CD14-positive monocyte (primary cell): ENCODE data around the gene NLRC4. TPM values are rescaled to one million over a fixed set of nuclear protein-coding genes. Genes with fewer than 3 reads are reported as not detected.

Experiments used
- DNase-seq, 3 donors: peaks; one replicate each; pipeline ENCODE4 v3.0.0-alpha.2; 2011 to 2022
- H2AFZ ChIP-seq: 2 replicates; pipeline ENCODE4 v1.6.0; 2012; ENCODE audit warnings: mild to moderate bottlenecking, low read depth, low read length, inconsistent platforms; ENCODE audit not compliant: insufficient read depth, poor library complexity, severe bottlenecking
- H3K27ac ChIP-seq, 2 donors: 1 replicate in 1 of 2; 2 replicates in 1 of 2; pipeline ENCODE4 v1.5.1; 2012 to 2013; ENCODE audit warnings: low read length in 2 of 2, control low read depth in 1 of 2, inconsistent platforms in 1 of 2, low read depth in 1 of 2, mild to moderate bottlenecking in 1 of 2
- H3K27me3 ChIP-seq, 2 donors: one replicate each; pipeline versions ENCODE4 v1.6.0 to v1.6.1; 2011 to 2013; ENCODE audit warnings: low read length in 2 of 2; ENCODE audit not compliant: control insufficient read depth in 2 of 2, insufficient read depth in 2 of 2
- H3K36me3 ChIP-seq, 2 donors: replicated peaks in 1 of 2; 1 replicate in 1 of 2; 2 replicates in 1 of 2; pipeline versions ENCODE4 v1.5.1 to v1.6.1; 2012 to 2013; ENCODE audit warnings: low read length in 2 of 2, control low read depth in 1 of 2, inconsistent platforms in 1 of 2, mild to moderate bottlenecking in 1 of 2; ENCODE audit not compliant: insufficient read depth in 2 of 2, control insufficient read depth in 1 of 2
- H3K4me1 ChIP-seq, 2 donors: 1 replicate in 1 of 2; 2 replicates in 1 of 2; pipeline versions ENCODE4 v1.5.1 to v1.6.1; 2012 to 2013; ENCODE audit warnings: low read length in 2 of 2, control low read depth in 1 of 2, inconsistent platforms in 1 of 2, mild to moderate bottlenecking in 1 of 2, moderate library complexity in 1 of 2; ENCODE audit not compliant: insufficient read depth in 2 of 2, control insufficient read depth in 1 of 2
- H3K4me2 ChIP-seq: replicated peaks from 2 replicates; pipeline ENCODE3; 2012; ENCODE audit warnings: low read length, moderate library complexity, mild to moderate bottlenecking; ENCODE audit not compliant: poor library complexity, severe bottlenecking; ENCODE audit errors: extremely low read depth
- H3K4me3 ChIP-seq, 3 experiments: fragments of 200-600 bp in 1 of 3; sonication (generic) in 1 of 3; replicated peaks in 1 of 3; 1 replicate in 2 of 3; 2 replicates in 1 of 3; pipeline ENCODE4 v1.5.1; 2011 to 2013; ENCODE audit warnings: low read length in 3 of 3, mild to moderate bottlenecking in 3 of 3, control low read depth in 2 of 3, low read depth in 2 of 3, inconsistent platforms in 1 of 3, moderate library complexity in 1 of 3
- H3K79me2 ChIP-seq: 2 replicates; pipeline ENCODE4 v1.6.0; 2012; ENCODE audit warnings: mild to moderate bottlenecking, control low read depth, inconsistent platforms, low read length, moderate library complexity; ENCODE audit not compliant: insufficient read depth
- H3K9ac ChIP-seq: 2 replicates; pipeline ENCODE4 v1.6.0; 2017; ENCODE audit warnings: low read length, mild to moderate bottlenecking; ENCODE audit not compliant: insufficient read depth, poor library complexity, severe bottlenecking
- H3K9me3 ChIP-seq, 2 donors: replicated peaks in 1 of 2; 1 replicate in 1 of 2; 2 replicates in 1 of 2; pipeline versions ENCODE4 v1.5.1 to v1.6.1; 2012 to 2013; ENCODE audit warnings: low read length in 2 of 2, control low read depth in 1 of 2; ENCODE audit not compliant: control insufficient read depth in 1 of 2, insufficient read depth in 1 of 2
- H4K20me1 ChIP-seq: 2 replicates; pipeline ENCODE4 v1.6.0; 2012; ENCODE audit warnings: mild to moderate bottlenecking, low read length, control low read depth, moderate library complexity; ENCODE audit not compliant: insufficient read depth
- H3K27ac Mint-ChIP-seq, 7 donors: one replicate each; pipeline ENCODE4 v1.8.0; 2020; ENCODE audit warnings: mild to moderate bottlenecking in 7 of 7, mixed read lengths in 7 of 7, moderate library complexity in 6 of 7, inconsistent platforms in 2 of 7
- H3K27me3 Mint-ChIP-seq, 3 donors: one replicate each; pipeline ENCODE4 v1.8.0; 2021 to 2022; ENCODE audit warnings: low read depth in 3 of 3, mild to moderate bottlenecking in 3 of 3, mixed read lengths in 3 of 3, moderate library complexity in 3 of 3, inconsistent platforms in 1 of 3
- H3K36me3 Mint-ChIP-seq, 2 donors: one replicate each; pipeline ENCODE4 v1.8.0; 2020; ENCODE audit warnings: mixed read lengths in 2 of 2, inconsistent platforms in 1 of 2, mild to moderate bottlenecking in 1 of 2
- H3K4me1 Mint-ChIP-seq: one replicate; pipeline ENCODE4 v1.8.0; 2020; ENCODE audit warnings: mild to moderate bottlenecking, mixed read lengths
- H3K4me3 Mint-ChIP-seq, 2 donors: one replicate each; pipeline ENCODE4 v1.8.0; 2020; ENCODE audit warnings: mild to moderate bottlenecking in 2 of 2, mixed read lengths in 2 of 2, moderate library complexity in 1 of 2
- H3K9me3 Mint-ChIP-seq, 7 donors: one replicate each; pipeline ENCODE4 v1.8.0; 2020 to 2022; ENCODE audit warnings: mixed read lengths in 7 of 7, mild to moderate bottlenecking in 6 of 7, moderate library complexity in 6 of 7, inconsistent platforms in 2 of 7
- CTCF ChIP-seq: fragments of 200-600 bp; IDR thresholded peaks from one replicate; pipeline ENCODE4 v1.8.0; 2022; ENCODE audit warnings: antibody characterized with exemption, mild to moderate bottlenecking
- WGBS: methylation state at CpG from one replicate; pipeline ENCODE4 v1.1.5; 2013; ENCODE audit warnings: missing lambda C conversion rate; ENCODE audit not compliant: insufficient coverage; 5-methylcytosine and 5-hydroxymethylcytosine counted together
- intact Hi-C, 2 donors: fragments of 100-400 bp; cut with micrococcal nuclease; formaldehyde crosslinking; loops; one replicate each; pipeline versions ENCODE4 v1.15.0 to v1.15.1; 2023
- polyA plus RNA-seq, 3 donors: library from polyadenylated mRNA; depleted of rRNA in 1 of 3; unstranded in 2 of 3; stranded (reverse) in 1 of 3; fragments of 300-500 nt in 2 of 3; fragments of >200 nt in 1 of 3; fragmentation: Illumina TruSeq in 2 of 3; gene quantifications; 1 replicate in 2 of 3; 2 replicates in 1 of 3; pipeline ENCODE4 v1.2.3, GENCODE V29; 2012 to 2021

NLRC4 gene
- polyA plus RNA-seq, 3 donors = 18.8 to 38.3 (median 27.3) TPM

GRCh38 chr2:32274289-32274688 is 9.6 kb upstream of the NLRC4 start:
- H3K9me3 Mint-ChIP-seq = peaks cover 0 to 3% (median 0%) of the 10 kb centered on the region in 7 donors
- 100% methylated on average over 1 of the region's 2 CpGs for WGBS
- no peak overlapping the region for H2AFZ ChIP-seq
- H3K4me3 Mint-ChIP-seq = no peak overlapping the region
- H4K20me1 ChIP-seq = no peaks in the 10 kb centered on the region
- H3K79me2 ChIP-seq = peaks cover 20% of the 10 kb centered on the region
- DNase-seq = no peak
- no peak overlapping the region for H3K27ac ChIP-seq
- no peak overlapping the region for H3K9ac ChIP-seq
- H3K27me3 Mint-ChIP-seq = peaks cover 0 to 5% (median 0%) of the 10 kb centered on the region in 3 donors
- H3K9me3 ChIP-seq = no peaks in the 10 kb centered on the region
- no peak overlapping the region for H3K4me3 ChIP-seq
- no peak for TF ChIP-seq CTCF
- no peak overlapping the region for H3K27ac Mint-ChIP-seq
- peaks cover 13 to 19% of the 10 kb centered on the region in 2 donors for H3K4me1 ChIP-seq
- intact Hi-C loops = no loop called here
- H3K4me2 ChIP-seq = no peak overlapping the region
- H3K4me1 Mint-ChIP-seq = peaks cover 21% of the 10 kb centered on the region
- no peaks in the 10 kb centered on the region for H3K36me3 ChIP-seq
- H3K27me3 ChIP-seq = no peaks in the 10 kb centered on the region
- peaks cover 0 to 3% of the 10 kb centered on the region in 2 donors for H3K36me3 Mint-ChIP-seq

- no peak overlapping the region for H3K9ac ChIP-seq
- intact Hi-C loops = no loop called here
- no peak overlapping the region for H3K27ac Mint-ChIP-seq
- H3K9me3 Mint-ChIP-seq = no peaks in the 10 kb centered on the region
- H3K4me2 ChIP-seq = no peak overlapping the region
- peaks cover 0 to 5% (median 0%) of the 10 kb centered on the region in 3 donors for H3K27me3 Mint-ChIP-seq
- H2AFZ ChIP-seq = no peak overlapping the region
- no peak for TF ChIP-seq CTCF
- H3K4me3 ChIP-seq = no peak overlapping the region
- peaks cover 2% of the 10 kb centered on the region for H3K79me2 ChIP-seq
- peak in 1 of 3 donors; percentile 29 for DNase-seq
- no peaks in the 10 kb centered on the region for H3K36me3 ChIP-seq
- H3K4me1 Mint-ChIP-seq = peaks cover 9% of the 10 kb centered on the region
- no CpG with 5 or more reads among the region's 3 CpGs for WGBS
- H3K27me3 ChIP-seq = no peaks in the 10 kb centered on the region
- peaks cover 2 to 4% of the 10 kb centered on the region in 2 donors for H3K4me1 ChIP-seq
- H3K36me3 Mint-ChIP-seq = no peaks in the 10 kb centered on the region
- H4K20me1 ChIP-seq = no peaks in the 10 kb centered on the region
- no peak overlapping the region for H3K4me3 Mint-ChIP-seq
- no peaks in the 10 kb centered on the region for H3K9me3 ChIP-seq
- H3K27ac ChIP-seq = no peak overlapping the region
Measured at GRCh38 chr2:32272279-32272678, 7.6 kb upstream of the NLRC4 start.
